OCI-LY1 (cell line): ENCODE data around the gene RIOK3.

ENCODE experiments used
- H2AFZ ChIP-seq: fragments of 200-600 bp; sonication (generic), shearing (Covaris generic); 2 replicates; pipeline ENCODE4 v1.6.0; 2014; ENCODE audit warnings: antibody characterized with exemption, mild to moderate bottlenecking, low read length
- H3F3A ChIP-seq: fragments of 200-600 bp; sonication (generic), shearing (Covaris generic); 2 replicates; pipeline ENCODE4 v1.6.0; 2014; ENCODE audit warnings: mild to moderate bottlenecking, antibody characterized with exemption, low read length, moderate library complexity; ENCODE audit not compliant: insufficient read depth
- H3K27ac ChIP-seq: fragments of 200-600 bp; sonication (generic); 2 replicates; pipeline ENCODE4 v1.5.1; 2014; ENCODE audit warnings: low read length, mixed run types, mild to moderate bottlenecking, low read depth; ENCODE audit not compliant: poor library complexity, severe bottlenecking
- H3K27me3 ChIP-seq: fragments of 200-600 bp; sonication (generic); 2 replicates; pipeline ENCODE4 v1.6.0; 2014; ENCODE audit warnings: antibody characterized with exemption, mild to moderate bottlenecking, low read length, moderate library complexity; ENCODE audit not compliant: insufficient read depth
- H3K36me3 ChIP-seq: fragments of 200-600 bp; sonication (generic); 2 replicates; pipeline ENCODE4 v1.6.1; 2014; ENCODE audit warnings: mild to moderate bottlenecking, antibody characterized with exemption, low read length, moderate library complexity, mixed read lengths; ENCODE audit not compliant: insufficient read depth
- H3K4me1 ChIP-seq: fragments of 200-600 bp; sonication (generic); 2 replicates; pipeline ENCODE4 v1.5.1; 2014; ENCODE audit warnings: mild to moderate bottlenecking, low read length, moderate library complexity; ENCODE audit not compliant: insufficient read depth, severe bottlenecking
- H3K4me2 ChIP-seq: fragments of 200-600 bp; sonication (generic), shearing (Covaris generic); 2 replicates; pipeline ENCODE4 v1.6.1; 2014; ENCODE audit warnings: low read length
- H3K4me3 ChIP-seq: fragments of 200-600 bp; sonication (generic); 2 replicates; pipeline ENCODE4 v1.5.1; 2014; ENCODE audit warnings: low read length, low read depth, mild to moderate bottlenecking, mixed read lengths; ENCODE audit not compliant: poor library complexity, severe bottlenecking
- H3K79me2 ChIP-seq: fragments of 200-600 bp; shearing (Covaris generic); 2 replicates; pipeline ENCODE4 v1.6.1; 2016; ENCODE audit warnings: mixed run types, low read length, mixed read lengths; ENCODE audit not compliant: insufficient read depth
- H3K9ac ChIP-seq: fragments of 200-600 bp; sonication (generic), shearing (Covaris generic); 2 replicates; pipeline ENCODE4 v1.6.1; 2014; ENCODE audit warnings: mild to moderate bottlenecking, low read length, mixed read lengths
- H3K9me2 ChIP-seq: fragments of 200-600 bp; sonication (generic), shearing (Covaris generic); 2 replicates; pipeline ENCODE4 v1.6.1; 2014; ENCODE audit warnings: low read depth, mild to moderate bottlenecking, low read length, mixed read lengths
- H3K9me3 ChIP-seq: fragments of 200-600 bp; shearing (Covaris generic); 2 replicates; pipeline ENCODE4 v1.6.1; 2014; ENCODE audit warnings: low read length, mixed read lengths
- H4K20me1 ChIP-seq: fragments of 200-600 bp; sonication (generic), shearing (Covaris generic); 2 replicates; pipeline ENCODE4 v1.6.0; 2016; ENCODE audit warnings: mild to moderate bottlenecking, low read length; ENCODE audit not compliant: insufficient read depth
- EZH2 ChIP-seq: fragments of 200-600 bp; sonication (generic), shearing (Covaris generic); IDR thresholded peaks from 2 replicates; pipeline ENCODE4 v1.8.0; 2017; ENCODE audit warnings: borderline replicate concordance, mixed run types, mild to moderate bottlenecking, antibody characterized with exemption, low read length, moderate library complexity, mixed read lengths
- TF ChIP-seq, protein P1 (sequence below): fragments of 200-600 bp; sonication (generic), shearing (Covaris generic); IDR thresholded peaks from 2 replicates; pipeline ENCODE4 v1.5.1; 2017; ENCODE audit warnings: mild to moderate bottlenecking, antibody characterized with exemption, low read length, moderate library complexity, mixed read lengths

RIOK3 gene

DNA sequence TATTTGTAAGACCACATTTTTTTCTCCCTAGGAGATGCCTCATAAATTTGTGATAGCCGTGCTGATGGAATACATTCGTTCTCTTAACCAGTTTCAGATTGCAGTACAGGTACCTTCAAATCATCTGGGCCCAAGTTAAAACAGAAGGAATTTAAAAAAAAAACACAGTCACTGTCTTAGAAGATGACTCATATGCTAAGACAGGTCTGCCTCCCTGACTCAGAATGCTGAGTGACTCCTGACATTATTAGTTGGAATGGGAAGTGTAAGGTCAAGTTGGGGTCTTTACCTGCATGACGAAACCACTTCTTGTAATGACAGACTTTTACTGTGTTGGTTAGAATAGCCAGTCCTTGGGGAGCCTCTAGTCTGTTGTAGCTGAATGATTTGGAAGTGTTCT lies 76.5 kb downstream of the RIOK3 start:
- H4K20me1 ChIP-seq, result no peaks in the 10 kb centered on the region
- no peaks in the 10 kb centered on the region for H3K79me2 ChIP-seq
- no peak overlapping the region for H3K4me3 ChIP-seq
- H3K9me3 ChIP-seq, result no peaks in the 10 kb centered on the region
- H3K27ac ChIP-seq, result no peak overlapping the region
- no peak overlapping the region for H2AFZ ChIP-seq
- peaks cover 94% of the 10 kb centered on the region for H3K36me3 ChIP-seq
- no peaks in the 10 kb centered on the region for H3K9me2 ChIP-seq
- H3K9ac ChIP-seq, result no peak overlapping the region
- no peak overlapping the region for H3K4me2 ChIP-seq
- no peaks in the 10 kb centered on the region for H3K27me3 ChIP-seq
- no peaks in the 10 kb centered on the region for H3F3A ChIP-seq
- TF ChIP-seq, protein P1, sequence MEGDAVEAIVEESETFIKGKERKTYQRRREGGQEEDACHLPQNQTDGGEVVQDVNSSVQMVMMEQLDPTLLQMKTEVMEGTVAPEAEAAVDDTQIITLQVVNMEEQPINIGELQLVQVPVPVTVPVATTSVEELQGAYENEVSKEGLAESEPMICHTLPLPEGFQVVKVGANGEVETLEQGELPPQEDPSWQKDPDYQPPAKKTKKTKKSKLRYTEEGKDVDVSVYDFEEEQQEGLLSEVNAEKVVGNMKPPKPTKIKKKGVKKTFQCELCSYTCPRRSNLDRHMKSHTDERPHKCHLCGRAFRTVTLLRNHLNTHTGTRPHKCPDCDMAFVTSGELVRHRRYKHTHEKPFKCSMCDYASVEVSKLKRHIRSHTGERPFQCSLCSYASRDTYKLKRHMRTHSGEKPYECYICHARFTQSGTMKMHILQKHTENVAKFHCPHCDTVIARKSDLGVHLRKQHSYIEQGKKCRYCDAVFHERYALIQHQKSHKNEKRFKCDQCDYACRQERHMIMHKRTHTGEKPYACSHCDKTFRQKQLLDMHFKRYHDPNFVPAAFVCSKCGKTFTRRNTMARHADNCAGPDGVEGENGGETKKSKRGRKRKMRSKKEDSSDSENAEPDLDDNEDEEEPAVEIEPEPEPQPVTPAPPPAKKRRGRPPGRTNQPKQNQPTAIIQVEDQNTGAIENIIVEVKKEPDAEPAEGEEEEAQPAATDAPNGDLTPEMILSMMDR, result no peak
- TF ChIP-seq EZH2, result no peak
- no peaks in the 10 kb centered on the region for H3K4me1 ChIP-seq

DNA sequence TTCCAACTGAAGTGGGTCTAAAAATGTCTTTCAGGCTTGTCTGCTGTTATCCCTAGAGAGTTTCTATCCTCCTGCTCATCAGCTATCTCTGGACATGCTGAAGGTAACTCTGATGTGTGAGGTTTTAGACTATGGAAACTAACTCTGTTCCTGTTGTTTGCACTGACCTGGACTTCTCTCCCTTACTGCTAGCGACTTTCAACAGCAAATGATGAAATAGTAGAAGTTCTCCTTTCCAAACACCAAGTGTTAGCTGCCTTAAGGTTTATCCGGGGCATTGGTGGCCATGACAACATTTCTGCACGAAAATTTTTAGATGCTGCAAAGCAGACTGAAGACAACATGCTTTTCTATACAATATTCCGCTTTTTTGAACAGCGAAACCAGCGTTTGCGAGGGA lies 77.1 kb downstream of the RIOK3 start:
- H3K9me2 ChIP-seq, result no peaks in the 10 kb centered on the region
- H3K36me3 ChIP-seq, result peaks cover 98% of the 10 kb centered on the region
- no peaks in the 10 kb centered on the region for H3F3A ChIP-seq
- H3K4me3 ChIP-seq, result no peak overlapping the region
- H3K4me2 ChIP-seq, result no peak overlapping the region
- H4K20me1 ChIP-seq, result no peaks in the 10 kb centered on the region
- H3K4me1 ChIP-seq, result no peaks in the 10 kb centered on the region
- no peaks in the 10 kb centered on the region for H3K27me3 ChIP-seq
- no peak overlapping the region for H3K9ac ChIP-seq
- no peak for TF ChIP-seq EZH2
- TF ChIP-seq, protein P1, result no peak
- no peaks in the 10 kb centered on the region for H3K9me3 ChIP-seq
- H2AFZ ChIP-seq, result no peak overlapping the region
- H3K27ac ChIP-seq, result no peak overlapping the region
- no peaks in the 10 kb centered on the region for H3K79me2 ChIP-seq

GRCh38 chr18:23531912-23532311 lies 78.8 kb downstream of the RIOK3 start:
- Histone ChIP-seq H4K20me1 (no peaks in the 10 kb centered on the region), H3K36me3 (peaks cover 99% of the 10 kb centered on the region)
- TF ChIP-seq, protein P1, result no peak

More at GRCh38 chr18:23531912-23532311, 78.8 kb downstream of the RIOK3 start:
- Histone ChIP-seq H3K9me3 (no peaks in the 10 kb centered on the region), H3K9ac (no peak overlapping the region), H3K79me2 (no peaks in the 10 kb centered on the region), H3K4me3 (no peak overlapping the region), H3K4me2 (no peak overlapping the region), H3K27me3 (no peaks in the 10 kb centered on the region), H2AFZ (no peak overlapping the region), H3K27ac (no peak overlapping the region), H3K4me1 (no peaks in the 10 kb centered on the region), H3K9me2 (no peaks in the 10 kb centered on the region), H3F3A (no peaks in the 10 kb centered on the region)
